NCI-H2107 (cell line): ENCODE measurements around the gene PFKP.
"Not testable (repeated sequence)": the region's sequence is repeated elsewhere in the genome, so short reads cannot be mapped to it uniquely, and the experiment has no call there.

Experiments used
- DNase-seq: peaks from one replicate; lab custom pipeline; 2025; lab: John Stamatoyannopoulos, UW

PFKP gene

DNA sequence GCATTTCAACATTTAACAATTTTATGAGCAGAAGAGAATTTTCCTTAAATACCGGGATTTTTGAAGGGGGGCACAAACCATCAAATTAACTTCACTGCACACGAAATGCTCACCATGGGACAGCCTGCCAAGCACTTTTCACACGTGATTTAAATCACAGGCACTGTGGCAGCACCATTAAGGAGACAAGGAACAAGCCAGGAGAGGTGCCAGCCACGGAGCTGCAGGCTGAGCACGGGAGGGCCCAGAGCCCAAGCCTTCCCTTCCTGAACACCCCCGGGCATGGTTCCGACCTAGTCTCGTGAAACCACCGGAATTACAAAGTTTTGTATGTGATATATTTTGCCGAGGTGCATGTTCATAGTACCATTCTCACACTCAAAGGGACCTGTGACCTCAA, 91.8 kb downstream of the PFKP start:
- DNase-seq, result no peak

- DNase-seq, result no peak
Observed at GRCh38 chr10:3162533-3162932, 95.2 kb downstream of the PFKP start.

- DNase-seq, result no peak
Observed at GRCh38 chr10:3163879-3164278, 96.5 kb downstream of the PFKP start.

- DNase-seq, result no peak
Observed at GRCh38 chr10:3165196-3165595, 97.8 kb downstream of the PFKP start.

DNA sequence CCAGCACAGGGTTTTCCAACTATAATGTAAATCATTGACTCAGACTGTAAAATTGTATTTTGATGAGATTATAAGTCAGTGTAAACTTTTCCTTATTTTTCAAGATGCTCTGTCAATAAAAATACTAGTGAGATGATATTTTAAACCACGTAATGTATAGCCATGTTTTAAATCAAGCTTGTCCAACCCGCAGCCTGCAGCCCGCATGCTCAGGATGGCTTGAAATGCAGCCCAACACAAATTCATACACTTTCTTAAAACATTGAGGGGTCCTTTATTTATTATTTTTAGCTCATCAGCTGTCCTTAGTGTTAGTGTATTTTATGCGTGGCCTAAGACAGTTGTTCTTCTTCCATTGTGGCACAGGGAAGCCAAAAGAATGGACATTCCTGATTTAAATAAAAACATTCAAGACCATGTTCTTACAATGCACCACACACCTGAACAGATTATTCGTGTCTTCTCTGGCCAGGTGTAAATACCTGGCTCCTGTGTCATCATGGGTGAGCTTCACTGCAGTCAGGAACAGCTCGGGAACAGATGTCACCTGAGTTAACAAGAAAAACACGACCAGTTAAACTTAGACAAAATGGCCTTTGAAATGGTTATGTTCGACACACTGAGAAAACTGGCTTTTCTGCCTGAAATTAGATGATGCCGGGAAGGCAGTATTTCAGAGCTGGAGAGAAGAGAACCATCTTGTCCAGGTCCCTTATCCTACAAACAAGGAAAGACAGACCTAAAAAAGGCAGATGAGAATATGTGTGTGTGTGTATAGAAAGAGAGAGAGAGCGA, 99.3 kb downstream of the PFKP start:
- DNase-seq, result no peak

DNA sequence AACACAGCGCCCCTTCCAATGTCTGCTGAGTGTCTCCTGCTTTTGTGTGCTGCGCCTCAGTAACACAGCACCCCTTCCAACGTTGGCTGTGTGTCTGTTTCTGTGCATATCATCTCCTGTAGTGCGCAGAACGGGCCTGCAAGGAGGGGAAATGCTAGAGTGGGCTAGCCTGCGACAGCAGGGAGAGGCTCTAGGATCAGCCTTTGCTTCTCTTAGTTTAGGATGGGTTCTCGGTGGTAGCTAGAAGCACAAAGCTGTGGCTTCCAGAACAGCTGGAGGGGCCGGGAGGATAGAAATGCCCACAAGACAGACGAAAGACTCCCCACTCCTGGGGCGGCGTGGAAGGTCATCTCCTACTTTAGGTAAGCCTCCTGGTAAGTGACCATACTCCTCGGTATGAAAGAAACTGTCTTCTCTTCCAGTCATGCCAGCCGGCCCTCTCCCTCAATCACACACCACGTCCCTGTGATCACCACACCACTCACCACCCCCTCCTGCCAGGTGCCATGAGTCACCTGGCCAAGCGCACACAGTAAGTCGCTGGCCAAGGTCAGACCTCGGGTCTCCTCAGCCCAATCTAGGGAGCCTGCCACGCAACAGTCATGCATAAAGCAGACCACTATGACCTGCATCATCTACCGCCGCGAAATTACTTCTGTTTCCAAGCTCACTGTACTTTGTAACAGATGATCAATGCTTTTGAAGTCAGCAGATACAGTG, 100.4 kb downstream of the PFKP start:
- DNase-seq, result no peak

DNA sequence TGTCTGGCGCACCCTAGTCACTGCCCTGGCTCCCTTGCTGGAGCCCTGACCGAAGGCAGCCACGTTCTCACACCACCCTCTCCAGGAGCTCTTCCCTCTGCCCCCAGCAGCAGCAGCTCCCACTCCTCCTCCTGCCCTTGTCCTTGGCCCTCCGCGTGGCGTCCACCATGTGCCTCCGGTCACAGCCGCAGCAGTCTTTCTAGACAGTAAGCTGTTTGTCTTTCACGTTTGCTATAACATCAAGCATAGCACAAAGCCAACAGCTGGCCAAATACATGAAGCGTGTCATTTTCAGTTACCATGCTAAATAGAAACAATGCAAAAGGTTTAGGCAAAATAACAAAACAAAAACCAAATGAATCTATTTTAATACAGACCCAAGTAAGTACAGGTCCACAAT, 101.9 kb downstream of the PFKP start:
- DNase-seq, result no peak

DNA sequence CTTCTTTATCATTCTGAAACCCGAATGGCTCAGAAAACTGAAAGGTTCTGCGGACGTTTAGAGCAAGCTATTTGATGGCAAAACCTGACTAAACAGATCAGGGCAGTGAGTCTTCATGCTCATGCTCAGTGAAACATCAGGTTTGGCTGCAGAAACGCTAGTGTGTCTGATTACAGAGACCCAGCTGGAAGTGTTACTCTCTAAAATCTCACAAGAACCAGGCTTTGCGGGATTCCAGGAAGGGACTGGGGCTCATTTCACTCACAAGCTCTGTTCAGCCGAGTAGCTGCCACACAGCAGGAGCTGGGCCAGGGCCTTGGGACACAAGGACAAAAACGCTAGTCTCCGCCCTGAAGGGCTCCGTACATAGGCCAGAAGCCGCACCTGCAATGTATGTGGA, 102.3 kb downstream of the PFKP start:
- no peak for DNase-seq

DNA sequence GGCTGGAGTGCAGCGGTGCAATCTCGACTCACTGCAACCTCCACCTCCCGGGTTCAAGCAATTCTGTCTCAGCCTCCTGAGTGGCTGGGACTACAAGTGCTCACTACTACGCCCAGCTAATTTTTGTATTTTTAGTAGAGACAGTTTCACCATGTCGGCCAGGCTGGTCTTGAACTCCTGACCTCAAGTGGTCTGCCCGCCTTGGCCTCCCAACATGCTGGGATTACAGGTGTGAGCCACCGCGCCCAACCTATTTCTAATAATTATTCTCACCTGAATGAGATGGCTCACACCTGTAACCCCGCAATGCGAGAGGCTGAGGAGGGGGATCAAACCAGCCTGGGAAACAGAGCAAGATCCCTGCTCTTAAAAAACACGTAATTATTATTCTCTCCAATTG, 104.1 kb downstream of the PFKP start:
- not testable (repeated sequence) for DNase-seq

DNA sequence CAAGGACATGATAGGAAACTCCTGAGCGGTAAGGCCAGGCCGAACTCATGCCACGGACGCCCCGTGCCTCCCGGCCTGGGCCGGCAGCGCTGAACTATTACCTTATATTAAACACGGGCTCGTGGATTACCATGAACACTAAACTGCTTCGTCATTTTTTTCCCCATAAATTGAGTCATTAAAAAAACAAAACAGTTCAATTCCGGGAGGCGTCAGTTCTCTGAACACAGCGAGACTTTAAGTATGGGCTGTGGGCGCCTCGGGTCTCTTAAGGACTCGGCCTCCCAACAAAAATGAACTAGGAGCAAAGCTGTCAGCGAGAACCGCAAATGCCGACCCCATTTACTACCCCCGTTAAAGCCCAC, 104.7 kb downstream of the PFKP start:
- no peak for DNase-seq

- DNase-seq, result peak; percentile 89
Observed at GRCh38 chr10:3172446-3173170, 105.3 kb downstream of the PFKP start, which contains the start of gene PITRM1. TSS of gene PITRM1 (minus strand) at chr10:3172782. CDS start at chr10:3172772, 10 bp downstream.

DNA sequence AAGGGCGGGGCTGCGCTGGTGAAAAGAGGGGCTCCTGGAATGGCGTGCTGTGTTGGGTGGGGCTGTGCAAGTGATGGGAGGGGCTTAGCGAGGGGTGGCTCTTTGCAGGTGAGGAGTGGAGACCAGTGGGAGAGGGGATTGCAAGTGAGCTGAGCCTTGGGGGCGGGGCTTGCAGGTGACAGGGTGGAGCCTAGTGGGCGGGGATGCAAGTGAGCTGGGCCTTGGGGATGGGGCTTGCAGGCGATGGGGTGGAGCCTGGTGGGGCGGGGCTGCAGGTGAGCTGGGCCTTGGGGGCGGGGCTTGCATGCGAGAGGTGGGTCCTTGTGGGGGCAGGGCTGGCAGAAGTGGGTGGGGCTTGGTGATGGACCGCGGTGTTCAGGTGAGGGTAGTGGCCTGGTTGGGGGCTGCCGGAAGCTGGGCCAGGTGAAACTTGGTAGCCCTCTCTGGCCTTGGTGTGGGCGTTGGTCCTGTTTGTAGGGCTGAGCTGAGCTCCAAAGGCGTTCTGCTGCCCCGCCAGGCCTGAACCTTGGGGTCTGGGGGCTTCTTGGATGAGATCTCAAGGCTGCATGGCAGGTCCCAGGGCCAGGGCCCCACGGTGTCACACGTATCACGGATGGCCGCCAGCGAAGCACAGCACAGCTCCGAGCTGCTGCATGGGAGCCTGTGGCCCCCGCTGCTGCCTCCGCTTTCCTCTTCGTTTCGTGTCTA, 106.0 kb downstream of the PFKP start:
- peak; percentile 30 for DNase-seq

- no peak for DNase-seq
Observed at GRCh38 chr10:3178042-3178441, 110.7 kb downstream of the PFKP start.

DNA sequence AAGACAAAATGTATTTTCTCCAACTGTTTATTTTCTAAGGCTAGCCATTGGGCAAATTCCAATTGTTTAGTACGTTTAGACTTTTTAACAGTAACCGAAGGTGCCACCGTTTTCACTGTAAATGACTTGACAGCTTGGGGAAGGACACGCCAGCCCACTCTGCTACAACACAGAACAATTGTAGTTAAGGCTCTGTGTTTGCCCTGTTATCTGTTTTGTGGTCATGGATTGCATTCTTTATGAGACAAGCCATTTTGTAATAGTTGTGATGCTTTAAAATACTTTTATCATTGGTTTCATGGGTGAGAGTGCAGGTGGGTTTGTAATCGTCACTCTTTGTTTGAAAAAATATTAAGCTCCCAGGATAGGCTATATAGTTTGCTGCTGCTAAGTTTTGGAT, 111.8 kb downstream of the PFKP start:
- no peak for DNase-seq

DNA sequence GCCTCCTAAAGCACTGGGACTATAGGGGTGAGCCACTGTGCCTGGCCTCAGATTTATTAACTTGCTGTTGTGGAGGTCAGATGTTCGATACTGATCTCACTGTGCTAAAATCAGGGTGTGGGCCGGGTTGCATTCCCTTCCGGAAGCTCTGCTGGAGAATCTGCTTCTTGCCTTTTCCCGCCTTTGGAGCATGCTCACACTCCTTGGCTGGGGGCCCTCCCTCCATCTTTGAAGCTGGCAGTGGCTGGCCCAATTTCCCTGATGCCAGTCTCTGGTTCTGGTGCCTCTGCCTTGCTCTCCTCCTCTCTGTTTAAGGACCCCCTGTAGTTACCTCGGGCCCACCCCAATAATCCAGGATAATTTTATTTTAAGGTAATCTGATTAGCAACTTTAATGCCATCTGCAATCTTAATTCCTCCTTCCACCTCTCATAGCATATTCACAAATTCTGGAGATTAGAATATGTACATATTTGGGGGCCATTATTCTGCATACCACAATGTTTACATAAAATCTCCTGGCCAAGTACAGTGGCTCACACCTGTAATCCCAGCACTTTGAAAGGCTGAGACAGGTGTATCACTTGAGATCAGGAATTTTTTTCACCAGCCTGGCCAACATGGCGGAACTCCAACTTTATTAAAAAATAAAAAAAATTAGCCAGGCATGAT, 113.1 kb downstream of the PFKP start:
- DNase-seq, result no peak

DNA sequence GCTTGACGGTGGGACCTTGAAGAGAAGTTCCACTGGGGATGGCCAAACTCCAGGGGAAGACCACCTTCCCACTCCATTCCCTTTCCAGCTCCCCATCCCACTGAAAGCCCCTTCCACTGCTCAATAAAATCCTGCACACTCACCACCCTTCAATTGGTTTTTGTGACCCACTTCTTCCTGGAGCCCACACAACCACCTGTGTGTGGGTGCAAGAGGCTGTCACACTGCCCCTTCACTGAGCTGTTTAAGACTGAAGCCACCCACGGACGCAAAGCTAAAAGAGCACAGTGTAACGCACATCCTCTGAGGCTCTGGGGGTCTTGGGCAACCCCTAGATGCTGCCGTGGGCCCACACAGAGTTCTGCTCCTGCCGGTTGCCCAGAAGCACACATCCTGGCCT, 118.0 kb downstream of the PFKP start:
- no peak for DNase-seq

GRCh38 chr10:3186368-3186767, 119.0 kb downstream of the PFKP start:
- no peak for DNase-seq
